DMS114 treated with DMSO at 0.1 percent for 48 hours (cell line): ENCODE data around the gene ZMIZ1.

Source experiments
- DNase-seq: peaks from one replicate; lab custom pipeline; 2025; ENCODE audit not compliant: unreplicated experiment; lab: John Stamatoyannopoulos, UW

The ZMIZ1 gene

DNA sequence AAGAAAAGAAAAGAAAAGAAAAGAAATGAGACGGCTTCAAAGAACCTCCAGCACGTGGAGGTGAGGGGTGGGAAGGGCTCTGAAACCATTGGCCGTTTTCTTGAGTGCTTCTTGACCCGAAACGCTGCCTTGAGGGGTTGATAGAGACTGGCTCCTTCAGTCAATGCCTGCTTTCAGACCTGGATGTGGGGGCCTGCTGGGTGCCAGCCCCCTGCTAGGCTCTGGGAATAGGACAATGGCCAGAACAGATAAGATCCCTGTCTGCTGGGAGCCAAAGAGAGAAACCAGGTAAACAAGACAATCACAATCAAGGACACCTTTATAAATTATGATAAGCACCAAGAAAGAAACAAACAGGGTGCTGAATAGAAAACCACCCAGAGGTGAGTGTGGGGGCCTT lies 27.7 kb downstream of the ZMIZ1 start:
- DNase-seq, result no peak

GRCh38 chr10:79097021-79097872 lies 28.5 kb downstream of the ZMIZ1 start:
- no peak for DNase-seq

- DNase-seq, result no peak
These were observed 29.3 kb downstream of the ZMIZ1 start for GRCh38 chr10:79098061-79098460.

DNA sequence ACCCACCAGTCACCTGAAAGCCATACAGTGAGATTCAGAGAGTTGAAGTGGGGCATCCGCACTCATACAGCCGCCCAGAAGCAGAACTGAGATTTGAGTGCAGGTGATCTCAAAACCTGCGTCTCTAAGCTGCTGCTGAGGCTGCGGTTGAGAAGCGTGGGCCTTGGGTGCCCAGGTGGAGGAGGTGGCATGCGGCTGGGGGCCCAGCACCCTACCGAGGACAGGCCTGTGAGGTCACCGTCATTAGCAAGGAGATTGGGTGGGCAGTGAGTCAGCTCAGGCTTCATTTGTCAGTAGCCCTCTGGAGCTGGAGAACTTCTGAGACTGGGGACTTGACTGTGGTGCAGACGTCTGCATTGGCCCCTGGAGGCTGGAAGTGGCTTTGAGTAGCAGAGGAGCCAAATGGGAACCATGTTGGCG lies 29.8 kb downstream of the ZMIZ1 start:
- DNase-seq, result no peak

DNA sequence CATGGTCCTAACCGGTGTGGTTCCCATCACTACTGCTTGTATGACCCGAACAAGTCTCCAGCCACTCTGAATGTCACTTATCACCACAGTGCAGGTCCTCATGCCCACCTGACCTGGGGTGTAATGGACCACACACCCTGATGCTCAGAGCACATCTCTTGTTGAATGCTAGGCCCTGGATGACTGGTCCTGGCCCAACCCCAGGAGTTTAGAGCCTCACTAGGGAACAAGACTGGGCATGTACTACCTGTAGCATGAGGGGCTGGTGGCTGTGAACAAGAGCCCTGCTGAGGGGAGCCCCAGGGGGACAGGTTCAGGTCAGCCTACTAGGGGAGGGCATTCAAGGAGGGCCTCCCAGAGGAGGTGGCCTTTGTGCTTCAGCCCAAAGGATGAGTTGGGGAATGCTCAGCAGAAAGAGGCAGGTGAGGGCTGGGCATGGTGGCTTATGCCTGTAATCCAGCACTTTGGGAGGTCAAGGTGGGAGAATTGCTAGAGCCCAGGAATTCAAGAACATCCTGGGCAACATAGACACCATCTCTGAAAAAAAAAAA lies 31.2 kb downstream of the ZMIZ1 start:
- DNase-seq, result no peak

GRCh38 chr10:79100771-79101170 lies 32.0 kb downstream of the ZMIZ1 start:
- DNase-seq, result no peak

GRCh38 chr10:79101560-79102497 lies 33.1 kb downstream of the ZMIZ1 start:
- DNase-seq, result no peak

DNA sequence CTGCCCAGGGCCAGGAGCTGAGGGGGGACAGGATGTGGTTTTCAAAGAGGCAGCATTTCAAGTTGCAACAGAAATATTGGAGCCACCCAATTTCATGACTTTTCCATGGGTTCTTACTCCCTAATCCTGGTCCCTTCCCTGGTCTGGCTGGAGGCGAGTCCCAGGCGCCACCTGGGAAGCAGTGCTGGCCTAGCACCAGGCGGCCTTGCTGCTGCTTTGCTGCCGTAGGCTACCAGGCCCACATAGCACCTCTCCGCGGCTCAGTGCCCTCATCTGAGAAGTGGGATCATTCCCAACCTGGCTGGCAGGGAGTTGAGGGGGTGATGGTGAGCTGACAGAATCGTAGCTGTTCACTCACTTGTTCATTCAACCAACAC lies 33.7 kb downstream of the ZMIZ1 start:
- DNase-seq, result no peak

- no peak for DNase-seq
These were observed 34.4 kb downstream of the ZMIZ1 start for GRCh38 chr10:79103129-79103528.

DNA sequence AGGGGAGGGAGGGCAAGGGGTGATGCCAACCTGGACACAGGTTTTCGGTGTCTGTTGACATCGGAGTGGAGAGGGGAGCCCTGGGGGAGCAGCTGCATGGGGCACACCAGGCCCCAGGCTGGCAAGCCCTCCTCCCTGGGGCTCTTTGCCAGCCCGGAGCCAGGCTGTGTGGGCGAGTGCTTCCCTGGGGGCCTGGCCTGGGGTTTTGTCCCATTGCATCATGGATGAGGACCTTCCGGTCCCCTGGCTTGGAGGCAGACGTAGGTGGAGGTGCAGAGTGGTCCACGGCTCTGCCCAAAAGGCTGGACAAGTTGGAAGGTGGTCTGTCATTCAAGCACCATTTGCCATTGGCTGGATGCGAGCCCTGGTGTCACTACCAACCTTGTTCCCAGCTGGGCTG lies 34.8 kb downstream of the ZMIZ1 start:
- no peak for DNase-seq

GRCh38 chr10:79105150-79105739 lies 36.5 kb downstream of the ZMIZ1 start:
- DNase-seq, result no peak

- DNase-seq, result no peak
These were observed 37.1 kb downstream of the ZMIZ1 start for GRCh38 chr10:79105818-79106217.

GRCh38 chr10:79106256-79107050 lies 37.7 kb downstream of the ZMIZ1 start:
- no peak for DNase-seq

DNA sequence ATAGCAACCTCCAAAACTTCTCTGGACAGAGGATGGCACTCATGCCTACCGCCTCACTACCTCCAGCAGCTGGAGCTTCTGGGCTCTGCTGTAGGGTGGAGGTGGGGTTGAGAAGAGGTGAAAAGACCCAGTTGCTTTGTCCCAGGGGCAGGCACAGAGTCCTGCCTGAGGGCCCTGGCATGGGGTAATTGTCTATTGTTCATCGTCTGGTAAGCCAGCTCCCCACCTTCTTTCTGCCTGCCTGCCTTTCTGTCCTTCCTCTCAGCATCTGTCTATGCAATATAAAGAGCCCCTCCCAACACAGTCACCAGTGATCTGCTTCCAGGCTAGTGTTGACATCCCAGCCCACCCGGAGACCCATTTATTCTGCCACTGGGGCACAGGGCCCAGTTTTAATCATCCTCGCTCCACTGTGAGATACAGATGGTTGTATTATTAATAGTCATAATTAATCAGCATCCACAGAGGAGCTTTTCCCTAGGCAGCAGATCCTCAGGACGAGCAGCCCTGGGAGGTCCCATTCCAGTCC lies 39.0 kb downstream of the ZMIZ1 start:
- no peak for DNase-seq

- DNase-seq, result no peak
These were observed 40.0 kb downstream of the ZMIZ1 start for GRCh38 chr10:79108728-79109127.

DNA sequence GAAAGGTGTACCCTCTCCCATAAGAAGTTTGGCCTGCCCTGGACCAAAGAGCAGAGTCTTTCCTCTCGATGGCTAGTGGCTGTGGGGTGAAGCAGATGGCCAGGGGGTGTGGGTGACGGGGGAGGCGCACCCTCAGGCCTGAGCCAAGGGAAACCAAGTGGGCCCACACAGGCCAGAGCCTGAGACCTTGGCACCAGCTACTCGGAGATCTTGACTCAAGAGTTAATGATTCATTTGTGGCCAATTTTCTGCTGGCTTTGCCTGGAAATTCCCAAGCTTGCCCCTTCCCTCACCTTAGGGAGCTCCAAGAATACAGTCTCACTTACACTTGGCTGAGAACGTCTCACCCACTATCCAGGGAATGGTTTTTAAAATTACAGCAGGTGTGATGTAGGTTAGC lies 42.7 kb downstream of the ZMIZ1 start:
- DNase-seq, result no peak

- no peak for DNase-seq
These were observed 43.3 kb downstream of the ZMIZ1 start for GRCh38 chr10:79111846-79112614.

- no peak for DNase-seq
These were observed 44.2 kb downstream of the ZMIZ1 start for GRCh38 chr10:79112881-79113431.

GRCh38 chr10:79113827-79114226 lies 45.1 kb downstream of the ZMIZ1 start:
- DNase-seq, result no peak
